Endothelial cell of umbilical vein (primary cell): ENCODE data around the gene SH3RF3. TPM values are rescaled to one million over a fixed set of nuclear protein-coding genes. Genes with fewer than 3 reads are reported as not detected.

Experiments used
- BruUV-seq: library from RNA; stranded (reverse); fragments of 400-500 nt; replicated peaks from 2 replicates; lab custom pipeline; 2021; lab: Mats Ljungman, UMichigan
- CTCF ChIA-PET: fragments of 300-600, 350-600 bp; sonication (Branson Sonifier 250); formaldehyde crosslinking; loops from one replicate; lab custom pipeline; 2021; ENCODE audit warnings: antibody characterized with exemption, inconsistent platforms; lab: Charles Lee
- POLR2A ChIA-PET: fragments of 300-600, 350-600 bp; sonication (Branson Sonifier 250); formaldehyde crosslinking; loops from one replicate; lab custom pipeline; 2021; ENCODE audit warnings: antibody characterized with exemption, inconsistent platforms; lab: Charles Lee
- DNase-seq: peaks from one replicate; pipeline ENCODE4 v3.0.0-alpha.2; 2011; ENCODE audit warnings: low read depth, low spot score
- FAIRE-seq: peaks from 2 replicates; lab custom pipeline; 2011; peaks lifted over from hg19 to GRCh38; lab: Jason Lieb, UNC
- H2AFZ ChIP-seq: 2 replicates; pipeline ENCODE4 v1.6.0; 2012; ENCODE audit warnings: low read depth, low read length, control low read depth, inconsistent platforms
- H3K27ac ChIP-seq: 2 replicates; pipeline ENCODE4 v1.5.1; 2011; ENCODE audit warnings: low read depth, mild to moderate bottlenecking, control low read depth, low read length, moderate library complexity; ENCODE audit not compliant: insufficient read depth
- H3K27me3 ChIP-seq, 2 experiments: 2 replicates each; pipeline versions ENCODE4 v1.6.0 to v1.6.1; 2011; ENCODE audit warnings: low read length in 2 of 2, mixed read lengths in 1 of 2; ENCODE audit not compliant: control insufficient read depth in 2 of 2, insufficient read depth in 2 of 2
- H3K36me3 ChIP-seq, 2 experiments: 2 replicates in 1 of 2; 3 replicates in 1 of 2; pipeline ENCODE4 v1.5.1; 2011; ENCODE audit warnings: low read length in 2 of 2, mild to moderate bottlenecking in 1 of 2, moderate library complexity in 1 of 2; ENCODE audit not compliant: control insufficient read depth in 2 of 2, insufficient read depth in 2 of 2; ENCODE audit errors: extremely low read depth in 1 of 2
- H3K4me1 ChIP-seq: 3 replicates; pipeline ENCODE4 v1.5.1; 2011; ENCODE audit warnings: mild to moderate bottlenecking, low read length; ENCODE audit not compliant: control insufficient read depth, insufficient read depth; ENCODE audit errors: extremely low read depth
- H3K4me2 ChIP-seq: 2 replicates; pipeline ENCODE4 v1.6.1; 2011; ENCODE audit warnings: low read length, control low read depth, mixed read lengths; ENCODE audit not compliant: insufficient read depth
- H3K4me3 ChIP-seq, 3 experiments: fragments of 200-600 bp in 1 of 3; sonication (generic), shearing (Covaris generic) in 1 of 3; replicated peaks in 1 of 3; 2 replicates each; pipeline ENCODE4 v1.5.1; 2011 to 2016; ENCODE audit warnings: control low read depth in 3 of 3, low read length in 3 of 3, mild to moderate bottlenecking in 2 of 3, inconsistent platforms in 1 of 3, low read depth in 1 of 3, moderate library complexity in 1 of 3; ENCODE audit not compliant: insufficient read depth in 1 of 3
- H3K79me2 ChIP-seq: 2 replicates; pipeline ENCODE4 v1.6.0; 2012; ENCODE audit warnings: low read length, inconsistent platforms; ENCODE audit not compliant: control insufficient read depth, insufficient read depth
- H3K9ac ChIP-seq: replicated peaks from 2 replicates; pipeline ENCODE3; 2011; ENCODE audit warnings: low read length, control low read depth; ENCODE audit not compliant: insufficient read depth; ENCODE audit errors: extremely low read depth
- H3K9me1 ChIP-seq: replicated peaks from 3 replicates; pipeline ENCODE4 v1.6.0; 2011; ENCODE audit warnings: mild to moderate bottlenecking, low read length; ENCODE audit not compliant: control insufficient read depth, insufficient read depth; ENCODE audit errors: extremely low read depth
- H3K9me3 ChIP-seq: replicated peaks from 2 replicates; pipeline ENCODE4 v1.5.1; 2012; ENCODE audit warnings: low read length, inconsistent platforms; ENCODE audit not compliant: control insufficient read depth, insufficient read depth
- H4K20me1 ChIP-seq: replicated peaks from 2 replicates; pipeline ENCODE3; 2011; ENCODE audit warnings: mild to moderate bottlenecking, low read length; ENCODE audit not compliant: control insufficient read depth, insufficient read depth; ENCODE audit errors: extremely low read depth
- CTCF ChIP-seq, 2 donors: IDR thresholded peaks; 1 replicate in 1 of 2; 2 replicates in 1 of 2; pipeline ENCODE4 v1.5.1; 2011; ENCODE audit warnings: low read length in 2 of 2, mild to moderate bottlenecking in 2 of 2, moderate library complexity in 2 of 2, control low read depth in 1 of 2, inconsistent platforms in 1 of 2, low read depth in 1 of 2; ENCODE audit not compliant: insufficient read depth in 1 of 2; ENCODE audit errors: extremely low read depth in 1 of 2
- EZH2 ChIP-seq: IDR thresholded peaks from 2 replicates; pipeline ENCODE4 v1.6.1; 2012; ENCODE audit warnings: borderline replicate concordance, low read depth, mild to moderate bottlenecking, moderate library complexity, low read length, inconsistent platforms; ENCODE audit not compliant: severe bottlenecking
- FOS ChIP-seq: IDR thresholded peaks from 2 replicates; pipeline ENCODE4 v1.6.1; 2011; ENCODE audit warnings: mild to moderate bottlenecking, low read length, moderate library complexity, borderline replicate concordance; ENCODE audit not compliant: insufficient read depth
- GATA2 ChIP-seq: IDR thresholded peaks from 2 replicates; pipeline ENCODE4 v1.7.0; 2011; ENCODE audit warnings: low read depth, mild to moderate bottlenecking, moderate library complexity, mixed read lengths, low read length; ENCODE audit not compliant: insufficient read length, insufficient read depth
- JUN ChIP-seq: IDR thresholded peaks from 2 replicates; pipeline ENCODE4 v1.6.1; 2011; ENCODE audit warnings: borderline replicate concordance, low read depth; ENCODE audit not compliant: insufficient read length, insufficient read depth
- MAX ChIP-seq: IDR thresholded peaks from 2 replicates; pipeline ENCODE4 v1.6.1; 2011; ENCODE audit not compliant: insufficient read depth, insufficient read length
- MYC ChIP-seq: IDR thresholded peaks from one replicate; pipeline ENCODE4 v1.6.1; 2011; ENCODE audit warnings: mild to moderate bottlenecking, low read depth, low read length
- POLR2A ChIP-seq: IDR thresholded peaks from 2 replicates; pipeline ENCODE4 v1.6.1; 2012; ENCODE audit warnings: low read depth, mild to moderate bottlenecking, control low read depth, low read length
- POLR2AphosphoS5 ChIP-seq: IDR thresholded peaks from 2 replicates; pipeline ENCODE4 v1.6.1; 2012; ENCODE audit warnings: low read depth, mild to moderate bottlenecking, control low read depth, low read length, moderate library complexity; ENCODE audit not compliant: insufficient read depth
- dilution Hi-C: fragments of 300-500 bp; cut with MboI; formaldehyde crosslinking; loops from one replicate; pipeline ENCODE4 v1.15.0; 2019; ENCODE audit warnings: low sequenced_read_pairs; ENCODE audit not compliant: extremely low pct_ligation_motif_present
- intact Hi-C: fragments of 100-400 bp; cut with micrococcal nuclease; formaldehyde crosslinking; loops from one replicate; pipeline ENCODE4 v1.10.0; 2022
- polyA plus RNA-seq, 4 experiments: library from polyadenylated mRNA; depleted of rRNA in 3 of 4; stranded (reverse) in 3 of 4; unstranded in 1 of 4; fragments of >200 nt; gene quantifications; 2 replicates each; pipeline versions ENCODE4 v1.2.1 to v1.2.3, GENCODE V29; 2011 to 2012; ENCODE audit warnings: missing spikeins in 1 of 4
- total RNA-seq: library from RNA; stranded (reverse); gene quantifications from 2 replicates; pipeline ENCODE4 v1.2.3, GENCODE V29; 2021

Gene SH3RF3
- total and polyA plus RNA-seq, 2 donors (not counting 3 experiments of a cell fraction or from before 2014, with no cell fraction given) = 3.8 to 14.7 TPM

GRCh38 chr2:109129356-109129920 lies 433 bp downstream of the SH3RF3 start:
- Histone ChIP-seq H3K9me3 (no peaks in the 10 kb centered on the region), H3K9me1 (no peaks in the 10 kb centered on the region), H3K36me3 (no peaks in the 10 kb centered on the region), H3K4me3 (peak overlapping the region; percentile 62 to 73 (median 69)), H3K27ac (peak overlapping the region; percentile 75), H3K4me2 (peak overlapping the region; percentile 44), H2AFZ (peak overlapping the region; percentile 84), H3K4me1 (peaks cover 12% of the 10 kb centered on the region), H4K20me1 (no peaks in the 10 kb centered on the region), H3K27me3 (no peaks in the 10 kb centered on the region), H3K9ac (peak overlapping the region; percentile 72), H3K79me2 (peaks cover 53% of the 10 kb centered on the region)
- intact Hi-C loops (loop anchor here (2.0 kb wide), 2 partner anchors 83 to 113 kb away; no protein-coding TSS in a partner anchor), dilution Hi-C loops (no loop called here)
- TF ChIP-seq CTCF (IDR thresholded peaks at IDR 0.05; ENCODE audit: extremely low read depth in 1 of 2, insufficient read depth in 1 of 2, low read depth in 1 of 2, low read length in 2 of 2) (no peak), GATA2 (no peak), POLR2AphosphoS5 (no peak), MYC (no peak), MAX (no peak), POLR2A (no peak), FOS (no peak), EZH2 (no peak), JUN (no peak)
- ChIA-PET CTCF (interaction anchor here (0.8 to 8.7 kb wide), 8 partner anchors 39 to 379 kb away, joined by 3 to 163 read pairs (median 10); no protein-coding TSS in a partner anchor), POLR2A (no interaction called here)
- peak; percentile 46 for DNase-seq
- peak; percentile 52 for FAIRE-seq
- no TSS peak for BruUV-seq
